ENCODE data around the gene GPC5.

- TF ChIP-seq CTCF (conservative IDR thresholded peaks at IDR 0.05; ENCODE audit: low read length) = no peak
- TF ChIP-seq EZH2phosphoT487 (IDR thresholded peaks at IDR 0.05; ENCODE audit: borderline replicate concordance, low read depth, low read length) = no peak
Measured at GRCh38 chr13:92716749-92717148, 1318.3 kb downstream of the GPC5 start.

Data from OCI-LY7 (cell line).